Keratinocyte (primary cell): ENCODE measurements around the gene ZSCAN18.

Source experiments
- EZH2 ChIP-seq: IDR thresholded peaks from one replicate; pipeline ENCODE4 v1.6.1; 2012; ENCODE audit warnings: inconsistent platforms, mild to moderate bottlenecking, low read length, moderate library complexity
- TF ChIP-seq, protein P1 (sequence below), 3 experiments: IDR thresholded peaks in 1 of 3; conservative IDR thresholded peaks in 1 of 3; optimal IDR thresholded peaks in 1 of 3; 2 replicates in 2 of 3; 3 replicates in 1 of 3; pipeline versions ENCODE3 to v1.5.1; 2011; ENCODE audit warnings: low read length in 3 of 3, mild to moderate bottlenecking in 3 of 3, moderate library complexity in 2 of 3, control low read depth in 1 of 3, inconsistent platforms in 1 of 3; ENCODE audit not compliant: insufficient read depth in 2 of 3; ENCODE audit errors: extremely low read depth in 1 of 3

DNA sequence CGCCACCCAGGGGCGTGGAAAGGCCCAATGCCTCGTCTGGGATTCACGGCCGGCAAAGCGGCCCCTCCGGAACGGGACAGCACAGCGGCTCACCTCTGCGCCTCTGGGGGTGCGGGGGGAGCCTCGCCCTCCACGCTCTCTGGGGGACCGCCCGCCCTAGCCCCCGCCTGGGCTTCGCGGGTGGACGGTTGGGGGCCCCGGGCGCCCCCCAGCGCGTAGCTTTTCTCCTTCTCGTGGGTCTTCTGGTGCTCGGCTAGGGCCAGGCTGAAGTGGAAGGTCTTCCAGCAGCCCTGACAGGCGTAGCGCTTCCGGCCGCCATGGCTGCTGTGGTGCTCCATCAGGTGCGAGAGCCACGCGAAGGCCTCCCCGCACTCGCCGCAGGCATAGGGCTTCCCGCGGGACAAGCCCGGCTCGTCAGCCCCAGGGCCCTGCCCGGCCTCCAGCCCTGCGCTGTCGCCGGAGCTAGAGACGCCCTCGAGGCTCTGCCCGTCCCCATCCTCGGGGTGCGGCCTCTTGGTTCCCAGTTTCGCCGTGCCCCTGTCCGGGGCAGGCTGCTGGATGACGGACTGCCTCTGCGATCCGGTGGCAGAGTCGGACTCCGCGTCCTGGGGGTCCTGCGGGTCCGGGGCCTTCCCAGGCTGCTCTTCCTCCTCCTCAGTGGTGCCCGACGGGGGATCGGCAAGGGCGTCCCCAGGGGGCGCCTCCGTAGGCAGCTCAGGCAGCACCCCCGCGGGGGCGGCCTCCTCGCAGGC lies 13.3 kb downstream of the ZSCAN18 start:
- TF ChIP-seq, protein P1, sequence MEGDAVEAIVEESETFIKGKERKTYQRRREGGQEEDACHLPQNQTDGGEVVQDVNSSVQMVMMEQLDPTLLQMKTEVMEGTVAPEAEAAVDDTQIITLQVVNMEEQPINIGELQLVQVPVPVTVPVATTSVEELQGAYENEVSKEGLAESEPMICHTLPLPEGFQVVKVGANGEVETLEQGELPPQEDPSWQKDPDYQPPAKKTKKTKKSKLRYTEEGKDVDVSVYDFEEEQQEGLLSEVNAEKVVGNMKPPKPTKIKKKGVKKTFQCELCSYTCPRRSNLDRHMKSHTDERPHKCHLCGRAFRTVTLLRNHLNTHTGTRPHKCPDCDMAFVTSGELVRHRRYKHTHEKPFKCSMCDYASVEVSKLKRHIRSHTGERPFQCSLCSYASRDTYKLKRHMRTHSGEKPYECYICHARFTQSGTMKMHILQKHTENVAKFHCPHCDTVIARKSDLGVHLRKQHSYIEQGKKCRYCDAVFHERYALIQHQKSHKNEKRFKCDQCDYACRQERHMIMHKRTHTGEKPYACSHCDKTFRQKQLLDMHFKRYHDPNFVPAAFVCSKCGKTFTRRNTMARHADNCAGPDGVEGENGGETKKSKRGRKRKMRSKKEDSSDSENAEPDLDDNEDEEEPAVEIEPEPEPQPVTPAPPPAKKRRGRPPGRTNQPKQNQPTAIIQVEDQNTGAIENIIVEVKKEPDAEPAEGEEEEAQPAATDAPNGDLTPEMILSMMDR (optimal IDR thresholded peaks at IDR 0.05 in 1 of 3, IDR thresholded peaks at IDR 0.05 in 1 of 3, conservative IDR thresholded peaks at IDR 0.05 in 1 of 3; ENCODE audit: extremely low read depth in 1 of 3, insufficient read depth in 2 of 3, low read length in 3 of 3), result no peak
- TF ChIP-seq EZH2, result no peak
